HepG2 (cell line): ENCODE measurements around the gene ACOT13. TPM values are rescaled to one million over a fixed set of nuclear protein-coding genes. Genes with fewer than 3 reads are reported as not detected.

Experiments
- CREB1 ChIP-seq, 2 experiments: fragments of 450-650 bp in 1 of 2; IDR thresholded peaks; 2 replicates each; pipeline ENCODE4 v1.6.1; 2016 to 2017; ENCODE audit warnings: control low read depth in 1 of 2, mild to moderate bottlenecking in 1 of 2, missing compliant biosample characterization in 1 of 2, missing genetic modification characterization in 1 of 2
- KLF13 ChIP-seq: sonication (generic); formaldehyde crosslinking; IDR thresholded peaks from 2 replicates; pipeline ENCODE4 v1.4.0; 2020; ENCODE audit warnings: mild to moderate bottlenecking, missing genetic modification reagents
- LCORL ChIP-seq, 2 experiments: fragments of 450-650 bp in 1 of 2; sonication (generic) in 1 of 2; formaldehyde crosslinking in 1 of 2; IDR thresholded peaks; 2 replicates each; pipeline versions ENCODE4 v1.5.0 to v1.6.1; 2017 to 2020; ENCODE audit warnings: antibody characterized with exemption in 1 of 2, missing genetic modification reagents in 1 of 2
- PAX8 ChIP-seq: sonication (generic); formaldehyde crosslinking; IDR thresholded peaks from 2 replicates; pipeline ENCODE4 v1.8.0; 2022; ENCODE audit warnings: mild to moderate bottlenecking, missing genetic modification reagents, borderline replicate concordance
- PRDM10 ChIP-seq: sonication (generic); formaldehyde crosslinking; IDR thresholded peaks from 2 replicates; pipeline ENCODE4 v1.4.0; 2020; ENCODE audit warnings: low read depth, missing genetic modification reagents
- RFXANK ChIP-seq: IDR thresholded peaks from 2 replicates; pipeline ENCODE4 v1.6.1; 2016
- TCF12 ChIP-seq, 2 experiments: fragments of 450-650 bp in 1 of 2; sonication (generic) in 1 of 2; formaldehyde crosslinking in 1 of 2; IDR thresholded peaks; 2 replicates each; pipeline versions ENCODE4 v1.6.1 to v1.8.0; 2017 to 2022; ENCODE audit warnings: antibody characterized with exemption in 1 of 2, mild to moderate bottlenecking in 1 of 2, missing genetic modification reagents in 1 of 2, moderate library complexity in 1 of 2
- XBP1 ChIP-seq: sonication (generic); formaldehyde crosslinking; IDR thresholded peaks from 2 replicates; pipeline ENCODE4 v1.5.0; 2020; ENCODE audit warnings: missing genetic modification reagents
- ZNF225 ChIP-seq: sonication (generic); formaldehyde crosslinking; IDR thresholded peaks from 2 replicates; pipeline ENCODE4 v1.4.0; 2020; ENCODE audit warnings: mild to moderate bottlenecking, missing genetic modification reagents
- ZNF703 ChIP-seq: sonication (generic); formaldehyde crosslinking; IDR thresholded peaks from 2 replicates; pipeline ENCODE4 v1.5.1; 2020; ENCODE audit warnings: missing genetic modification reagents, mild to moderate bottlenecking, moderate library complexity, borderline replicate concordance
- polyA plus RNA-seq, 8 experiments: library from polyadenylated mRNA; depleted of rRNA in 3 of 8; stranded (reverse) in 7 of 8; unstranded in 1 of 8; fragments of >200 nt; fragmentation: Illumina TruSeq in 4 of 8; extraction: Trizol in 4 of 8; gene quantifications; 2 replicates each; pipeline versions ENCODE4 v1.2.1 to v1.2.3, GENCODE V29; 2011 to 2016; ENCODE audit warnings: low read depth in 4 of 8, missing spikeins in 1 of 8, mixed read lengths in 1 of 8; ENCODE audit not compliant: insufficient read depth in 1 of 8
- total RNA-seq, 5 experiments: library from RNA; depleted of rRNA; stranded (reverse); fragments of >200 nt; fragmentation: Illumina TruSeq; extraction: Trizol; gene quantifications; 2 replicates each; pipeline ENCODE4 v1.2.3, GENCODE V29; 2016; ENCODE audit warnings: low read depth in 1 of 5
- TF ChIP-seq, protein P1 (sequence below): sonication (generic); formaldehyde crosslinking; IDR thresholded peaks from 2 replicates; pipeline ENCODE4 v1.4.0; 2020; ENCODE audit warnings: missing genetic modification reagents, borderline replicate concordance
- TF ChIP-seq, protein P2 (sequence below): IDR thresholded peaks from 2 replicates; pipeline ENCODE4 v1.6.1; 2012; ENCODE audit warnings: low read length, improper control_type of control experiment
- TF ChIP-seq, protein P3 (sequence below): sonication (generic); formaldehyde crosslinking; IDR thresholded peaks from 2 replicates; pipeline ENCODE4 v1.5.1; 2020; ENCODE audit warnings: missing genetic modification reagents, mild to moderate bottlenecking, borderline replicate concordance

Gene ACOT13
- total and polyA plus RNA-seq, 2 of the 13 experiments (the other 11 are each of a cell fraction or from before 2014, with no cell fraction given): 31.5 to 45.1 TPM

GRCh38 chr6:24666641-24667377, at the start of gene ACOT13, which contains the start of gene TDP2 (continued):
- TF ChIP-seq, protein P1, sequence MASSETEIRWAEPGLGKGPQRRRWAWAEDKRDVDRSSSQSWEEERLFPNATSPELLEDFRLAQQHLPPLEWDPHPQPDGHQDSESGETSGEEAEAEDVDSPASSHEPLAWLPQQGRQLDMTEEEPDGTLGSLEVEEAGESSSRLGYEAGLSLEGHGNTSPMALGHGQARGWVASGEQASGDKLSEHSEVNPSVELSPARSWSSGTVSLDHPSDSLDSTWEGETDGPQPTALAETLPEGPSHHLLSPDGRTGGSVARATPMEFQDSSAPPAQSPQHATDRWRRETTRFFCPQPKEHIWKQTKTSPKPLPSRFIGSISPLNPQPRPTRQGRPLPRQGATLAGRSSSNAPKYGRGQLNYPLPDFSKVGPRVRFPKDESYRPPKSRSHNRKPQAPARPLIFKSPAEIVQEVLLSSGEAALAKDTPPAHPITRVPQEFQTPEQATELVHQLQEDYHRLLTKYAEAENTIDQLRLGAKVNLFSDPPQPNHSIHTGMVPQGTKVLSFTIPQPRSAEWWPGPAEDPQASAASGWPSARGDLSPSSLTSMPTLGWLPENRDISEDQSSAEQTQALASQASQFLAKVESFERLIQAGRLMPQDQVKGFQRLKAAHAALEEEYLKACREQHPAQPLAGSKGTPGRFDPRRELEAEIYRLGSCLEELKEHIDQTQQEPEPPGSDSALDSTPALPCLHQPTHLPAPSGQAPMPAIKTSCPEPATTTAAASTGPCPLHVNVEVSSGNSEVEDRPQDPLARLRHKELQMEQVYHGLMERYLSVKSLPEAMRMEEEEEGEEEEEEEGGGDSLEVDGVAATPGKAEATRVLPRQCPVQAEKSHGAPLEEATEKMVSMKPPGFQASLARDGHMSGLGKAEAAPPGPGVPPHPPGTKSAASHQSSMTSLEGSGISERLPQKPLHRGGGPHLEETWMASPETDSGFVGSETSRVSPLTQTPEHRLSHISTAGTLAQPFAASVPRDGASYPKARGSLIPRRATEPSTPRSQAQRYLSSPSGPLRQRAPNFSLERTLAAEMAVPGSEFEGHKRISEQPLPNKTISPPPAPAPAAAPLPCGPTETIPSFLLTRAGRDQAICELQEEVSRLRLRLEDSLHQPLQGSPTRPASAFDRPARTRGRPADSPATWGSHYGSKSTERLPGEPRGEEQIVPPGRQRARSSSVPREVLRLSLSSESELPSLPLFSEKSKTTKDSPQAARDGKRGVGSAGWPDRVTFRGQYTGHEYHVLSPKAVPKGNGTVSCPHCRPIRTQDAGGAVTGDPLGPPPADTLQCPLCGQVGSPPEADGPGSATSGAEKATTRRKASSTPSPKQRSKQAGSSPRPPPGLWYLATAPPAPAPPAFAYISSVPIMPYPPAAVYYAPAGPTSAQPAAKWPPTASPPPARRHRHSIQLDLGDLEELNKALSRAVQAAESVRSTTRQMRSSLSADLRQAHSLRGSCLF (CRISPR knock-in tag): peak; percentile 17; the same call in 1 of the 2 replicates
- TF ChIP-seq XBP1 (CRISPR knock-in tag): no peak; the same call in 1 of the 2 replicates
- TF ChIP-seq PAX8: no peak
- TF ChIP-seq, protein P2, sequence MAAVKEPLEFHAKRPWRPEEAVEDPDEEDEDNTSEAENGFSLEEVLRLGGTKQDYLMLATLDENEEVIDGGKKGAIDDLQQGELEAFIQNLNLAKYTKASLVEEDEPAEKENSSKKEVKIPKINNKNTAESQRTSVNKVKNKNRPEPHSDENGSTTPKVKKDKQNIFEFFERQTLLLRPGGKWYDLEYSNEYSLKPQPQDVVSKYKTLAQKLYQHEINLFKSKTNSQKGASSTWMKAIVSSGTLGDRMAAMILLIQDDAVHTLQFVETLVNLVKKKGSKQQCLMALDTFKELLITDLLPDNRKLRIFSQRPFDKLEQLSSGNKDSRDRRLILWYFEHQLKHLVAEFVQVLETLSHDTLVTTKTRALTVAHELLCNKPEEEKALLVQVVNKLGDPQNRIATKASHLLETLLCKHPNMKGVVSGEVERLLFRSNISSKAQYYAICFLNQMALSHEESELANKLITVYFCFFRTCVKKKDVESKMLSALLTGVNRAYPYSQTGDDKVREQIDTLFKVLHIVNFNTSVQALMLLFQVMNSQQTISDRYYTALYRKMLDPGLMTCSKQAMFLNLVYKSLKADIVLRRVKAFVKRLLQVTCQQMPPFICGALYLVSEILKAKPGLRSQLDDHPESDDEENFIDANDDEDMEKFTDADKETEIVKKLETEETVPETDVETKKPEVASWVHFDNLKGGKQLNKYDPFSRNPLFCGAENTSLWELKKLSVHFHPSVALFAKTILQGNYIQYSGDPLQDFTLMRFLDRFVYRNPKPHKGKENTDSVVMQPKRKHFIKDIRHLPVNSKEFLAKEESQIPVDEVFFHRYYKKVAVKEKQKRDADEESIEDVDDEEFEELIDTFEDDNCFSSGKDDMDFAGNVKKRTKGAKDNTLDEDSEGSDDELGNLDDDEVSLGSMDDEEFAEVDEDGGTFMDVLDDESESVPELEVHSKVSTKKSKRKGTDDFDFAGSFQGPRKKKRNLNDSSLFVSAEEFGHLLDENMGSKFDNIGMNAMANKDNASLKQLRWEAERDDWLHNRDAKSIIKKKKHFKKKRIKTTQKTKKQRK: no peak
- TF ChIP-seq CREB1 (IDR thresholded peaks at IDR 0.05): peak; percentile 74
- TF ChIP-seq CREB1 (CRISPR knock-in tag; IDR thresholded peaks at IDR 0.05): peak; percentile 72
- no peak for TF ChIP-seq KLF13 (CRISPR knock-in tag)
- TF ChIP-seq ZNF225 (CRISPR knock-in tag): no peak
- TF ChIP-seq TCF12 (IDR thresholded peaks at IDR 0.05): no peak
- TF ChIP-seq TCF12 (CRISPR knock-in tag; IDR thresholded peaks at IDR 0.05): peak; percentile 49; the same call in 1 of the 2 replicates
- peak; percentile 79 for TF ChIP-seq LCORL (IDR thresholded peaks at IDR 0.05)
- TF ChIP-seq LCORL (CRISPR knock-in tag; IDR thresholded peaks at IDR 0.05): peak; percentile 63
- TF ChIP-seq PRDM10 (CRISPR knock-in tag): peak; percentile 92
- TF ChIP-seq, protein P3, sequence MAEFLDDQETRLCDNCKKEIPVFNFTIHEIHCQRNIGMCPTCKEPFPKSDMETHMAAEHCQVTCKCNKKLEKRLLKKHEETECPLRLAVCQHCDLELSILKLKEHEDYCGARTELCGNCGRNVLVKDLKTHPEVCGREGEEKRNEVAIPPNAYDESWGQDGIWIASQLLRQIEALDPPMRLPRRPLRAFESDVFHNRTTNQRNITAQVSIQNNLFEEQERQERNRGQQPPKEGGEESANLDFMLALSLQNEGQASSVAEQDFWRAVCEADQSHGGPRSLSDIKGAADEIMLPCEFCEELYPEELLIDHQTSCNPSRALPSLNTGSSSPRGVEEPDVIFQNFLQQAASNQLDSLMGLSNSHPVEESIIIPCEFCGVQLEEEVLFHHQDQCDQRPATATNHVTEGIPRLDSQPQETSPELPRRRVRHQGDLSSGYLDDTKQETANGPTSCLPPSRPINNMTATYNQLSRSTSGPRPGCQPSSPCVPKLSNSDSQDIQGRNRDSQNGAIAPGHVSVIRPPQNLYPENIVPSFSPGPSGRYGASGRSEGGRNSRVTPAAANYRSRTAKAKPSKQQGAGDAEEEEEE (CRISPR knock-in tag): peak; percentile 89; the same call in 1 of the 2 replicates
- TF ChIP-seq RFXANK: peak; percentile 94
- TF ChIP-seq ZNF703: peak; percentile 77; the same call in 1 of the 2 replicates
